Trophoblast cell (in vitro differentiated cells and primary cell): ENCODE data around the gene PCDH18.
A peak's percentile ranks its signal among the peaks of the same experiment; 100 is the strongest.

Experiments
- DNase-seq, 2 donors: peaks; one replicate each; pipeline ENCODE4 v3.0.0-alpha.2; 2016
- H2AFZ ChIP-seq: 2 replicates; pipeline ENCODE4 v1.6.1; 2013; ENCODE audit warnings: low read length, moderate library complexity, mild to moderate bottlenecking; ENCODE audit not compliant: insufficient read depth, poor library complexity
- H2AK5ac ChIP-seq: 2 replicates; pipeline ENCODE4 v1.6.1; 2013; ENCODE audit warnings: mild to moderate bottlenecking, low read length
- H2BK120ac ChIP-seq: 2 replicates; pipeline ENCODE4 v1.6.1; 2013; ENCODE audit warnings: low read length, mild to moderate bottlenecking, moderate library complexity; ENCODE audit not compliant: insufficient read depth, poor library complexity
- H2BK12ac ChIP-seq: 2 replicates; pipeline ENCODE4 v1.6.1; 2013; ENCODE audit warnings: mild to moderate bottlenecking, low read length, moderate library complexity
- H2BK5ac ChIP-seq: 2 replicates; pipeline ENCODE4 v1.6.1; 2013; ENCODE audit warnings: low read length, low read depth, moderate library complexity, mild to moderate bottlenecking; ENCODE audit not compliant: poor library complexity
- H3K14ac ChIP-seq: 2 replicates; pipeline ENCODE4 v1.6.1; 2013; ENCODE audit warnings: mild to moderate bottlenecking, low read length
- H3K18ac ChIP-seq: 2 replicates; pipeline ENCODE4 v1.6.1; 2013; ENCODE audit warnings: mild to moderate bottlenecking, low read length
- H3K23ac ChIP-seq: 2 replicates; pipeline ENCODE4 v1.6.1; 2013; ENCODE audit warnings: low read length
- H3K27ac ChIP-seq: 2 replicates; pipeline ENCODE4 v1.5.1; 2013; ENCODE audit warnings: low read depth, mild to moderate bottlenecking, inconsistent platforms, low read length, moderate library complexity
- H3K27me3 ChIP-seq: 2 replicates; pipeline ENCODE4 v1.6.1; 2013; ENCODE audit warnings: inconsistent platforms, mild to moderate bottlenecking, low read length, moderate library complexity; ENCODE audit not compliant: insufficient read depth
- H3K36me3 ChIP-seq, 2 experiments: 1 replicate in 1 of 2; 2 replicates in 1 of 2; pipeline ENCODE4 v1.6.1; 2013; ENCODE audit warnings: low read length in 2 of 2, mild to moderate bottlenecking in 2 of 2, moderate library complexity in 1 of 2; ENCODE audit not compliant: insufficient read depth in 2 of 2, control insufficient read depth in 1 of 2
- H3K4ac ChIP-seq: 2 replicates; pipeline ENCODE4 v1.6.1; 2013; ENCODE audit warnings: low read depth, mild to moderate bottlenecking, low read length, moderate library complexity
- H3K4me1 ChIP-seq, 2 experiments: 1 replicate in 1 of 2; 2 replicates in 1 of 2; pipeline ENCODE4 v1.6.1; 2013; ENCODE audit warnings: low read length in 2 of 2, mild to moderate bottlenecking in 2 of 2, moderate library complexity in 1 of 2; ENCODE audit not compliant: insufficient read depth in 2 of 2, control insufficient read depth in 1 of 2
- H3K4me2 ChIP-seq: 2 replicates; pipeline ENCODE4 v1.6.1; 2013; ENCODE audit warnings: inconsistent platforms, mild to moderate bottlenecking, low read length, moderate library complexity
- H3K4me3 ChIP-seq: 2 replicates; pipeline ENCODE4 v1.5.1; 2013; ENCODE audit warnings: mild to moderate bottlenecking, low read depth, low read length, inconsistent platforms
- H3K79me1 ChIP-seq: one replicate; pipeline ENCODE4 v1.6.1; 2013; ENCODE audit warnings: low read length
- H3K79me2 ChIP-seq: 2 replicates; pipeline ENCODE4 v1.6.1; 2013; ENCODE audit warnings: low read length, mild to moderate bottlenecking; ENCODE audit not compliant: control insufficient read depth, insufficient read depth, poor library complexity
- H3K9ac ChIP-seq: 2 replicates; pipeline ENCODE4 v1.6.1; 2013; ENCODE audit warnings: mild to moderate bottlenecking, low read length
- H3K9me3 ChIP-seq: 2 replicates; pipeline ENCODE4 v1.6.1; 2013; ENCODE audit warnings: low read depth, mild to moderate bottlenecking, control low read depth, inconsistent platforms, low read length; ENCODE audit not compliant: insufficient read depth
- H4K12ac ChIP-seq: 2 replicates; pipeline ENCODE4 v1.6.1; 2013; ENCODE audit warnings: low read depth, mild to moderate bottlenecking, low read length, moderate library complexity
- H4K8ac ChIP-seq: 2 replicates; pipeline ENCODE4 v1.6.1; 2013; ENCODE audit warnings: low read depth, mild to moderate bottlenecking, low read length, moderate library complexity
- H4K91ac ChIP-seq: one replicate; pipeline ENCODE4 v1.6.1; 2013; ENCODE audit warnings: low read depth, mild to moderate bottlenecking, low read length, moderate library complexity
- WGBS: extraction: QIAGEN DNeasy Blood & Tissue Kit; methylation state at CpG from one replicate; pipeline ENCODE4 v1.1.7; 2013; ENCODE audit warnings: missing lambda C conversion rate; ENCODE audit not compliant: insufficient read length, insufficient coverage; ENCODE audit errors: extremely low coverage; 5-methylcytosine and 5-hydroxymethylcytosine counted together

PCDH18 gene

GRCh38 chr4:137530176-137530575 lies 2.1 kb downstream of the PCDH18 start:
- peak overlapping the region; percentile 67 for H3K4me2 ChIP-seq
- no peak overlapping the region for H4K12ac ChIP-seq
- H3K4me1 ChIP-seq = peaks cover 5 to 11% of the 10 kb centered on the region in 2 experiments
- no peak overlapping the region for H2AK5ac ChIP-seq
- no CpG with 5 or more reads among the region's 7 CpGs for WGBS
- no peak overlapping the region for H3K23ac ChIP-seq
- peaks cover 8% of the 10 kb centered on the region for H3K79me2 ChIP-seq
- no peak overlapping the region for H2BK12ac ChIP-seq
- H3K4me3 ChIP-seq = no peak overlapping the region
- H3K27ac ChIP-seq = no peak overlapping the region
- H2BK120ac ChIP-seq = no peak overlapping the region
- no peak for DNase-seq
- no peak overlapping the region for H2BK5ac ChIP-seq
- H3K18ac ChIP-seq = no peak overlapping the region
- no peak overlapping the region for H4K8ac ChIP-seq
- peaks cover 10% of the 10 kb centered on the region for H3K79me1 ChIP-seq
- H2AFZ ChIP-seq = no peak overlapping the region
- no peaks in the 10 kb centered on the region for H3K9me3 ChIP-seq
- no peaks in the 10 kb centered on the region for H3K27me3 ChIP-seq
- H3K9ac ChIP-seq = no peak overlapping the region
- H3K14ac ChIP-seq = no peak overlapping the region
- peaks cover 3 to 12% of the 10 kb centered on the region in 2 experiments for H3K36me3 ChIP-seq
- H3K4ac ChIP-seq = peak overlapping the region; percentile 12
- no peak overlapping the region for H4K91ac ChIP-seq

- no peak overlapping the region for H4K8ac ChIP-seq
- no peak overlapping the region for H4K91ac ChIP-seq
- H3K23ac ChIP-seq = no peak overlapping the region
- no peak overlapping the region for H4K12ac ChIP-seq
- no peak overlapping the region for H3K14ac ChIP-seq
- H3K4me3 ChIP-seq = peak overlapping the region; percentile 47
- H3K36me3 ChIP-seq = peaks cover 3 to 12% of the 10 kb centered on the region in 2 experiments
- no peak overlapping the region for H3K9ac ChIP-seq
- no CpG with 5 or more reads among the region's 5 CpGs for WGBS
- no peak overlapping the region for H2BK5ac ChIP-seq
- H3K4ac ChIP-seq = peak overlapping the region; percentile 19
- no peak overlapping the region for H2AK5ac ChIP-seq
- peak overlapping the region; percentile 67 for H3K4me2 ChIP-seq
- DNase-seq = no peak
- no peaks in the 10 kb centered on the region for H3K9me3 ChIP-seq
- H2BK12ac ChIP-seq = no peak overlapping the region
- no peaks in the 10 kb centered on the region for H3K27me3 ChIP-seq
- H2AFZ ChIP-seq = no peak overlapping the region
- no peak overlapping the region for H2BK120ac ChIP-seq
- H3K4me1 ChIP-seq = peaks cover 5 to 11% of the 10 kb centered on the region in 2 experiments
- no peak overlapping the region for H3K27ac ChIP-seq
- peaks cover 8% of the 10 kb centered on the region for H3K79me2 ChIP-seq
- H3K79me1 ChIP-seq = peaks cover 10% of the 10 kb centered on the region
- no peak overlapping the region for H3K18ac ChIP-seq
Observed at GRCh38 chr4:137529432-137529831, 2.9 kb downstream of the PCDH18 start.

GRCh38 chr4:137528673-137529072 lies 3.6 kb downstream of the PCDH18 start:
- Histone ChIP-seq H3K27me3 (no peaks in the 10 kb centered on the region), H2BK12ac (no peak overlapping the region), H4K91ac (no peak overlapping the region), H4K8ac (no peak overlapping the region), H3K14ac (no peak overlapping the region), H3K79me2 (peaks cover 8% of the 10 kb centered on the region), H3K18ac (no peak overlapping the region), H3K9me3 (no peaks in the 10 kb centered on the region), H3K4me2 (peak overlapping the region; percentile 34), H3K27ac (no peak overlapping the region), H2AK5ac (no peak overlapping the region), H2BK120ac (no peak overlapping the region), H4K12ac (no peak overlapping the region), H2AFZ (no peak overlapping the region), H3K4me1 (peaks cover 5 to 14% of the 10 kb centered on the region in 2 experiments), H3K79me1 (peaks cover 10% of the 10 kb centered on the region), H2BK5ac (no peak overlapping the region), H3K4me3 (no peak overlapping the region), H3K36me3 (peaks cover 3 to 12% of the 10 kb centered on the region in 2 experiments), H3K9ac (no peak overlapping the region), H3K23ac (no peak overlapping the region), H3K4ac (no peak overlapping the region)
- no CpG with 5 or more reads among the region's 4 CpGs for WGBS
- no peak for DNase-seq

- Histone ChIP-seq H3K18ac (no peak overlapping the region), H3K14ac (no peak overlapping the region), H3K9me3 (no peaks in the 10 kb centered on the region), H2AFZ (no peak overlapping the region), H2BK12ac (no peak overlapping the region), H3K27ac (no peak overlapping the region), H3K4me2 (no peak overlapping the region), H4K8ac (no peak overlapping the region), H2BK5ac (no peak overlapping the region), H2AK5ac (no peak overlapping the region), H3K36me3 (peaks cover 3 to 12% of the 10 kb centered on the region in 2 experiments), H3K27me3 (no peaks in the 10 kb centered on the region), H2BK120ac (no peak overlapping the region), H3K4me1 (peaks cover 5 to 14% of the 10 kb centered on the region in 2 experiments), H3K9ac (no peak overlapping the region), H3K23ac (no peak overlapping the region), H3K79me1 (peaks cover 4% of the 10 kb centered on the region), H4K91ac (no peak overlapping the region), H4K12ac (no peak overlapping the region), H3K4me3 (no peak overlapping the region), H3K79me2 (peaks cover 8% of the 10 kb centered on the region), H3K4ac (no peak overlapping the region)
- DNase-seq = peak in 1 of 2 donors; percentile 14
Observed at GRCh38 chr4:137526681-137527080, 5.6 kb downstream of the PCDH18 start.
